Activated naive CD4-positive, alpha-beta T cell treated with anti-CD3 and anti-CD28 coated beads, Interleukin-2, amount 10 ng/mL, durations not matched to agents 7 days and 5 days (primary cell): Measurements from ENCODE around the gene DDX49.

Experiments
- CTCF ChIA-PET: fragments of 350-600 bp; sonication (Branson Sonifier 250); formaldehyde crosslinking; loops from one replicate; lab custom pipeline; 2021; ENCODE audit warnings: antibody characterized with exemption; lab: Charles Lee
- DNase-seq: peaks from one replicate; pipeline ENCODE4 v3.0.0-alpha.2; 2020
- H3K27ac Mint-ChIP-seq: one replicate; pipeline ENCODE4 v1.8.0; 2021; ENCODE audit warnings: mild to moderate bottlenecking, moderate library complexity, mixed read lengths
- H3K27me3 Mint-ChIP-seq: one replicate; pipeline ENCODE4 v1.8.0; 2021; ENCODE audit warnings: mild to moderate bottlenecking, mixed read lengths
- H3K36me3 Mint-ChIP-seq: one replicate; pipeline ENCODE4 v1.8.0; 2021; ENCODE audit warnings: mixed read lengths
- H3K4me1 Mint-ChIP-seq: one replicate; pipeline ENCODE4 v1.8.0; 2021; ENCODE audit warnings: mixed read lengths
- H3K4me3 Mint-ChIP-seq: one replicate; pipeline ENCODE4 v1.8.0; 2021; ENCODE audit warnings: mild to moderate bottlenecking, moderate library complexity, mixed read lengths
- H3K9me3 Mint-ChIP-seq: one replicate; pipeline ENCODE4 v1.8.0; 2021; ENCODE audit warnings: mixed read lengths

The DDX49 gene

GRCh38 chr19:18939163-18939562, 19.6 kb downstream of the DDX49 start:
- peaks cover 8% of the 10 kb centered on the region for H3K4me1 Mint-ChIP-seq
- H3K36me3 Mint-ChIP-seq = no peaks in the 10 kb centered on the region
- DNase-seq = no peak
- H3K27me3 Mint-ChIP-seq = peaks cover 83% of the 10 kb centered on the region
- CTCF ChIA-PET = no interaction called here
- no peak overlapping the region for H3K27ac Mint-ChIP-seq
- no peaks in the 10 kb centered on the region for H3K9me3 Mint-ChIP-seq
- no peak overlapping the region for H3K4me3 Mint-ChIP-seq

- H3K9me3 Mint-ChIP-seq = no peaks in the 10 kb centered on the region
- H3K27ac Mint-ChIP-seq = no peak overlapping the region
- CTCF ChIA-PET = no interaction called here
- H3K4me3 Mint-ChIP-seq = peak overlapping the region; percentile 40
- no peak for DNase-seq
- peaks cover 9% of the 10 kb centered on the region for H3K4me1 Mint-ChIP-seq
- peaks cover 77% of the 10 kb centered on the region for H3K27me3 Mint-ChIP-seq
- H3K36me3 Mint-ChIP-seq = no peaks in the 10 kb centered on the region
These were observed 20.6 kb downstream of the DDX49 start for GRCh38 chr19:18939922-18940768.

- peaks cover 9% of the 10 kb centered on the region for H3K4me1 Mint-ChIP-seq
- H3K27me3 Mint-ChIP-seq = peaks cover 83% of the 10 kb centered on the region
- DNase-seq = peak; percentile 80
- no peak within 1 kb of the TSS for H3K27ac Mint-ChIP-seq
- H3K9me3 Mint-ChIP-seq = no peaks in the 10 kb centered on the region
- peak within 1 kb of the TSS; percentile 40 for H3K4me3 Mint-ChIP-seq
- no peaks in the 10 kb centered on the region for H3K36me3 Mint-ChIP-seq
- CTCF ChIA-PET = no interaction called here
These were observed 21.5 kb downstream of the DDX49 start, which contains the start of gene HOMER3 for GRCh38 chr19:18940769-18941627. HOMER3 (minus strand) TSS chr19:18941217; CDS start chr19:18938982, 2,235 bp downstream.

GRCh38 chr19:18941628-18942354, 22.3 kb downstream of the DDX49 start:
- no peak for DNase-seq
- CTCF ChIA-PET = interaction anchor here (1.6 kb wide), 1 partner anchor 12 kb away, joined by 6 read pairs; no protein-coding TSS in a partner anchor
- Mint-ChIP-seq H3K36me3 (no peaks in the 10 kb centered on the region), H3K4me1 (peaks cover 9% of the 10 kb centered on the region), H3K27ac (no peak overlapping the region), H3K4me3 (no peak overlapping the region), H3K27me3 (peaks cover 85% of the 10 kb centered on the region), H3K9me3 (no peaks in the 10 kb centered on the region)

GRCh38 chr19:18942692-18943091, 23.2 kb downstream of the DDX49 start:
- CTCF ChIA-PET = interaction anchor here (1.6 kb wide), 1 partner anchor 13 kb away, joined by 6 read pairs; no protein-coding TSS in a partner anchor
- Mint-ChIP-seq H3K27me3 (peaks cover 80% of the 10 kb centered on the region), H3K4me1 (peaks cover 9% of the 10 kb centered on the region)

GRCh38 chr19:18943465-18943864, 23.9 kb downstream of the DDX49 start:
- no peaks in the 10 kb centered on the region for H3K36me3 Mint-ChIP-seq
- H3K9me3 Mint-ChIP-seq = no peaks in the 10 kb centered on the region
- H3K27me3 Mint-ChIP-seq = peaks cover 72% of the 10 kb centered on the region
- no peak overlapping the region for H3K27ac Mint-ChIP-seq
- CTCF ChIA-PET = interaction anchor here (1.6 kb wide), 1 partner anchor 14 kb away, joined by 6 read pairs; no protein-coding TSS in a partner anchor
- DNase-seq = no peak
- H3K4me3 Mint-ChIP-seq = no peak overlapping the region
- H3K4me1 Mint-ChIP-seq = peaks cover 9% of the 10 kb centered on the region

More at GRCh38 chr19:18942692-18943091, 23.2 kb downstream of the DDX49 start:
- H3K36me3 Mint-ChIP-seq = no peaks in the 10 kb centered on the region
- no peak overlapping the region for H3K27ac Mint-ChIP-seq
- no peaks in the 10 kb centered on the region for H3K9me3 Mint-ChIP-seq
- H3K4me3 Mint-ChIP-seq = no peak overlapping the region
- no peak for DNase-seq

GRCh38 chr19:18945297-18945696, 25.8 kb downstream of the DDX49 start:
- peaks cover 54% of the 10 kb centered on the region for H3K27me3 Mint-ChIP-seq
- DNase-seq = no peak
- H3K4me3 Mint-ChIP-seq = no peak overlapping the region
- CTCF ChIA-PET = interaction anchor here (1.2 kb wide), 1 partner anchor 41 kb away, joined by 3 read pairs; no protein-coding TSS in a partner anchor
- H3K27ac Mint-ChIP-seq = no peak overlapping the region
- no peaks in the 10 kb centered on the region for H3K9me3 Mint-ChIP-seq
- no peaks in the 10 kb centered on the region for H3K36me3 Mint-ChIP-seq
- H3K4me1 Mint-ChIP-seq = peaks cover 6% of the 10 kb centered on the region

- Mint-ChIP-seq H3K27ac (no peak overlapping the region), H3K36me3 (no peaks in the 10 kb centered on the region), H3K9me3 (no peaks in the 10 kb centered on the region), H3K4me3 (no peak overlapping the region), H3K4me1 (peaks cover 2% of the 10 kb centered on the region), H3K27me3 (peaks cover 48% of the 10 kb centered on the region)
- no peak for DNase-seq
- CTCF ChIA-PET = no interaction called here
These were observed 26.8 kb downstream of the DDX49 start for GRCh38 chr19:18946335-18946734.

- Mint-ChIP-seq H3K27me3 (peaks cover 48% of the 10 kb centered on the region), H3K27ac (no peak overlapping the region), H3K4me1 (peaks cover 2% of the 10 kb centered on the region), H3K9me3 (no peaks in the 10 kb centered on the region), H3K4me3 (no peak overlapping the region), H3K36me3 (no peaks in the 10 kb centered on the region)
- DNase-seq = no peak
- CTCF ChIA-PET = no interaction called here
These were observed 27.4 kb downstream of the DDX49 start for GRCh38 chr19:18946918-18947317.

GRCh38 chr19:18948075-18948975, 28.8 kb downstream of the DDX49 start:
- Mint-ChIP-seq H3K27me3 (peaks cover 42% of the 10 kb centered on the region), H3K27ac (no peak overlapping the region)
- CTCF ChIA-PET = no interaction called here

GRCh38 chr19:18948976-18949356, 29.5 kb downstream of the DDX49 start:
- no peak for DNase-seq
- no peak overlapping the region for H3K27ac Mint-ChIP-seq
- H3K4me1 Mint-ChIP-seq = peaks cover 2% of the 10 kb centered on the region
- no peaks in the 10 kb centered on the region for H3K36me3 Mint-ChIP-seq
- H3K9me3 Mint-ChIP-seq = no peaks in the 10 kb centered on the region
- CTCF ChIA-PET = no interaction called here
- no peak overlapping the region for H3K4me3 Mint-ChIP-seq
- peaks cover 38% of the 10 kb centered on the region for H3K27me3 Mint-ChIP-seq

More at GRCh38 chr19:18948075-18948975, 28.8 kb downstream of the DDX49 start:
- H3K9me3 Mint-ChIP-seq = no peaks in the 10 kb centered on the region
- no peak for DNase-seq
- H3K36me3 Mint-ChIP-seq = no peaks in the 10 kb centered on the region
- peaks cover 2% of the 10 kb centered on the region for H3K4me1 Mint-ChIP-seq
- H3K4me3 Mint-ChIP-seq = no peak overlapping the region

GRCh38 chr19:18949858-18950257, 30.3 kb downstream of the DDX49 start:
- Mint-ChIP-seq H3K4me1 (no peaks in the 10 kb centered on the region), H3K27ac (no peak overlapping the region), H3K27me3 (peaks cover 34% of the 10 kb centered on the region), H3K9me3 (peaks cover under 1% of the 10 kb centered on the region), H3K36me3 (no peaks in the 10 kb centered on the region), H3K4me3 (no peak overlapping the region)
- CTCF ChIA-PET = no interaction called here
- DNase-seq = no peak

- CTCF ChIA-PET = no interaction called here
- Mint-ChIP-seq H3K27me3 (peaks cover 23% of the 10 kb centered on the region), H3K27ac (no peak overlapping the region), H3K9me3 (peaks cover 4% of the 10 kb centered on the region), H3K4me1 (no peaks in the 10 kb centered on the region), H3K4me3 (no peak overlapping the region), H3K36me3 (no peaks in the 10 kb centered on the region)
- DNase-seq = no peak
These were observed 32.3 kb downstream of the DDX49 start for GRCh38 chr19:18951721-18952281.
